Right lobe of liver (tissue), 6 donors: Measurements from ENCODE around the gene KNL1. TPM values are rescaled to one million over a fixed set of nuclear protein-coding genes. Genes with fewer than 3 reads are reported as not detected.

ENCODE experiments used
- ATAC-seq, 4 donors: fragments of 200-7000 bp; cut with Tn5 transposase; one replicate each; pipeline ENCODE4 v1.9.1; 2020; ENCODE audit warnings: mild to moderate bottlenecking in 4 of 4, moderate library complexity in 4 of 4
- DNase-seq, 3 donors: peaks; one replicate each; pipeline ENCODE4 v3.0.0-alpha.2; 2020
- H3K27ac ChIP-seq, 3 donors: fragments of 200-600 bp; one replicate each; pipeline ENCODE4 v1.8.0; 2022
- H3K27me3 ChIP-seq, 2 donors: fragments of 200-600 bp; one replicate each; pipeline ENCODE4 v1.8.0; 2022
- H3K36me3 ChIP-seq, 4 donors: fragments of 200-600 bp; sonication (generic) in 1 of 4; one replicate each; pipeline versions ENCODE4 v1.5.1 to v1.8.0; 2017 to 2022; ENCODE audit warnings: control low read depth in 1 of 4
- H3K4me1 ChIP-seq, 4 donors: fragments of 200-600 bp; sonication (generic) in 1 of 4; one replicate each; pipeline versions ENCODE4 v1.5.1 to v1.8.0; 2017 to 2022; ENCODE audit warnings: control low read depth in 1 of 4
- H3K4me3 ChIP-seq, 3 donors: fragments of 200-600 bp; one replicate each; pipeline ENCODE4 v1.8.0; 2022
- H3K9me3 ChIP-seq, 4 donors: fragments of 200-600 bp; sonication (generic) in 1 of 4; one replicate each; pipeline versions ENCODE4 v1.5.1 to v1.8.0; 2017 to 2022; ENCODE audit warnings: control low read depth in 1 of 4
- POLR2A ChIP-seq: fragments of 450-650 bp; IDR thresholded peaks from one replicate; pipeline ENCODE4 v1.6.1; 2017; ENCODE audit warnings: antibody characterized with exemption, mild to moderate bottlenecking
- WGBS: methylation state at CpG from one replicate; pipeline ENCODE4 v1.1.6; 2018; ENCODE audit warnings: low coverage, low lambda C conversion rate; ENCODE audit not compliant: insufficient coverage; ENCODE audit errors: missing lambda C conversion rate; 5-methylcytosine and 5-hydroxymethylcytosine counted together
- intact Hi-C, 2 donors: fragments of 100-400 bp; cut with DNase I; formaldehyde crosslinking; loops; one replicate each; pipeline versions ENCODE4 v1.11.2 to v1.14.1; 2022
- total RNA-seq, 6 experiments: library from RNA; depleted of rRNA in 2 of 6; stranded (reverse); fragments of >200 nt in 2 of 6; fragmentation: NEBNext Ultra II Directional in 3 of 6; extraction: Animal tissue kit (Norgen Biotek cat#: 25700) in 3 of 6; gene quantifications; one replicate each; pipeline versions ENCODE4 v1.1.0 to v1.2.4, GENCODE V29; 2016 to 2023
- TF ChIP-seq, protein P1 (sequence below), 4 donors: fragments of 200-600 bp in 3 of 4; fragments of 450-650 bp in 1 of 4; IDR thresholded peaks; one replicate each; pipeline versions ENCODE4 v1.5.1 to v1.8.0; 2016 to 2022; ENCODE audit warnings: antibody characterized with exemption in 4 of 4, mild to moderate bottlenecking in 2 of 4
- donor health status: DM: no; HTN: yes; CAD: no.
- donor health status: DM: no; HTN: no; CAD: no.
- donor health status: DM: no; HTN: no; CAD: no.
- donor health status: DM: no; HTN: yes; CAD: no.
- donor health status: DM: no; HTN: yes; CAD: no.

KNL1 gene
- total RNA-seq, 6 experiments from 2014 or later = 1.6 to 9.6 (median 3.6) TPM

DNA sequence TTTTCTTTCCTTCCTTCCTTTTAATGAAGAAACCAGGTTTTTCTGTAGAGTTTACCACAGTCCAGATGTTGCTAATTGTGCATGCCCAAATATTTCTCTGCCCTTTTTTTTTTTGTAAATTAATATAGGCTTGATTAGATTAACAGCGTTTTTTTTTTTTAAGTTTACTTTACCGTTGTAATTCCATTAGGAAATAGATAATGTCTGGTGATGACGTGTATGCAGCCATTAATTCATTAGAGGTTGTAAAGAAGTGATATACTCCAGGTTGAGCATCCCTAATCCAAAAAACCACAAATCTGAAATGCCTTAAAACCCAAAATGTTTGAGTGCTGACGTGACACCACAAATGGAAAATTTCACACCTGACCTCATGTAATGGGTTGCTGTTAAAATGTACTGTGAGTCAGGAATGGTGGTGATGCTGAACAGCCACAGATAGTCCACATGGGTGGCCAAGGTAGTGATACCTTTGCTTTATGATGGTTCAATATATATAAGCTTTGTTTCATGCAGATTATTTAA lies 43.2 kb downstream of the KNL1 start:
- Histone ChIP-seq H3K4me3 (no peak overlapping the region), H3K9me3 (no peaks in the 10 kb centered on the region), H3K27ac (no peak overlapping the region), H3K36me3 (no peaks in the 10 kb centered on the region), H3K27me3 (no peaks in the 10 kb centered on the region), H3K4me1 (no peaks in the 10 kb centered on the region)
- TF ChIP-seq, protein P1, sequence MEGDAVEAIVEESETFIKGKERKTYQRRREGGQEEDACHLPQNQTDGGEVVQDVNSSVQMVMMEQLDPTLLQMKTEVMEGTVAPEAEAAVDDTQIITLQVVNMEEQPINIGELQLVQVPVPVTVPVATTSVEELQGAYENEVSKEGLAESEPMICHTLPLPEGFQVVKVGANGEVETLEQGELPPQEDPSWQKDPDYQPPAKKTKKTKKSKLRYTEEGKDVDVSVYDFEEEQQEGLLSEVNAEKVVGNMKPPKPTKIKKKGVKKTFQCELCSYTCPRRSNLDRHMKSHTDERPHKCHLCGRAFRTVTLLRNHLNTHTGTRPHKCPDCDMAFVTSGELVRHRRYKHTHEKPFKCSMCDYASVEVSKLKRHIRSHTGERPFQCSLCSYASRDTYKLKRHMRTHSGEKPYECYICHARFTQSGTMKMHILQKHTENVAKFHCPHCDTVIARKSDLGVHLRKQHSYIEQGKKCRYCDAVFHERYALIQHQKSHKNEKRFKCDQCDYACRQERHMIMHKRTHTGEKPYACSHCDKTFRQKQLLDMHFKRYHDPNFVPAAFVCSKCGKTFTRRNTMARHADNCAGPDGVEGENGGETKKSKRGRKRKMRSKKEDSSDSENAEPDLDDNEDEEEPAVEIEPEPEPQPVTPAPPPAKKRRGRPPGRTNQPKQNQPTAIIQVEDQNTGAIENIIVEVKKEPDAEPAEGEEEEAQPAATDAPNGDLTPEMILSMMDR (IDR thresholded peaks at IDR 0.05) = no peak
- intact Hi-C loops = no loop called here
- no peak for DNase-seq
- WGBS = 75% methylated on average over 3 of the region's 4 CpGs
- ATAC-seq = no peak

DNA sequence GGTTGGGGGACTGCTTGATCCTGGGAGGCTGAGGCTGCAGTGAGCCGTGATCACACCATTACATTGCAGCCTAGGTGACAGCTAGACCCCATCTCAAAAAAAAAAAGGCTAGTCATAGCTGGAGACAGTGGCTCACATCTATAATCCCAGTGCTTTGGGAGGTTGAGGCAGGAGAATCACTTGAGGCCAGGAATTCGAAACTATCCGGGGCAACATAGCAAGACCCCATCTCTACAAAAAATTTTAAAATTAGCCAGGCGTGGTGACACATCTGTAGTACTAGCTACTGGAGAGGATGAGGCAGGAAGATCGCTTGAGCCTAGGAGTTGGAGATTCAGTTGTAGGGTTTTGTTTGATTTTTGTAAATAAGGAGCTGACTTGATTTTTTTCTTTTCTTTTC lies 45.6 kb downstream of the KNL1 start:
- Histone ChIP-seq H3K4me3 (no peak overlapping the region), H3K36me3 (no peaks in the 10 kb centered on the region), H3K9me3 (no peaks in the 10 kb centered on the region), H3K27ac (no peak overlapping the region), H3K27me3 (no peaks in the 10 kb centered on the region), H3K4me1 (no peaks in the 10 kb centered on the region)
- WGBS = 94% methylated on average over 3 of the region's 5 CpGs
- intact Hi-C loops = no loop called here
- TF ChIP-seq, protein P1 (IDR thresholded peaks at IDR 0.05) = no peak
- no peak for TF ChIP-seq POLR2A
- DNase-seq (no peak), ATAC-seq (no peak)

DNA sequence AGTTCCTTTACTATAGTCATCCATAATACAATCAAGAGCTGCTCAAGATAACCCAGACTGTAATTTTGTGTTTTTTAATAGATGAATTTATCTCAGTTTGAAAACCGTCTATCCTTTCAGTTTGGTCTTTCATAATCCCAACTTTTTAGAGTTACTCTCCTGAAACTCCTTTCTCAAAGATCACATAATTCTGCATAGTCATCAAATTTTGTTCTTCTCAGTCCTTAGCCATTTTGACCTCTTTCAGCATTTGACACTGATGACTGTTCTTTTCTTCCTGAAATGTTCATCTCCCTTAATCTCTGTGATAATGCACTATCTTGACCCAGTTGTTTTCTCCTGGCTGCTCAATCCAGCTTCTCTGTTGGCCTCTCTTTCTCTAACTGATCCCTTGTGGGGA lies 53.5 kb downstream of the KNL1 start:
- no peaks in the 10 kb centered on the region for H3K9me3 ChIP-seq
- peaks cover 0 to 15% (median 2%) of the 10 kb centered on the region in 4 donors for H3K4me1 ChIP-seq
- WGBS = 100% methylated on average over 1 of the region's 1 CpG
- H3K4me3 ChIP-seq = no peak overlapping the region
- TF ChIP-seq, protein P1 (IDR thresholded peaks at IDR 0.05) = no peak
- no peak for TF ChIP-seq POLR2A
- no peak for ATAC-seq
- no peak for DNase-seq
- H3K27ac ChIP-seq = no peak overlapping the region
- H3K27me3 ChIP-seq = no peaks in the 10 kb centered on the region
- intact Hi-C loops = no loop called here
- H3K36me3 ChIP-seq = no peaks in the 10 kb centered on the region

DNA sequence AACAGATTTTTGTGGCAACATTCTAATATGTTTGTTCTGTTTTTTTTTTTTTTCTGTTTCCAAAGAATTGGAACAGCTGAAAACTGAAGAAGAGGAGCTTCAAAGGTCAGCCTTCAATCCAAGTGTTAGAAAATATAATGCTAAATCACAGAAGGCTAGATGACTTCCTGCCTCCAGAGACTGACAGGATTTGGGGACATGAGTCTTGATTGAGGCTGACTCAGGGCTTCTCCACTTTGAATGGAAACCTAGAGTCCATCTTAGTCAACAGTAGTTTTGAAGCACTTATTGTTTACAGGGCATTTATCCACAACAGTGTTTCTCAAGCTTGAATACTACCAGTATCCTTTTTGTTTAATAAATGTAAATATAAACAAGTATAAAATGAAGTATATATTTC lies 56.4 kb downstream of the KNL1 start:
- no peak for DNase-seq
- peak overlapping the region in 2 of 3 donors; percentile 6 to 22 for H3K4me3 ChIP-seq
- intact Hi-C loops = no loop called here
- peak overlapping the region in 2 of 3 donors; percentile 14 to 66 for H3K27ac ChIP-seq
- peak; percentile 28 to 69 (median 57) for ATAC-seq
- TF ChIP-seq, protein P1 (IDR thresholded peaks at IDR 0.05) = no peak
- no peak for TF ChIP-seq POLR2A
- H3K36me3 ChIP-seq = no peaks in the 10 kb centered on the region
- H3K4me1 ChIP-seq = peaks cover 0 to 15% (median 2%) of the 10 kb centered on the region in 4 donors
- H3K9me3 ChIP-seq = no peaks in the 10 kb centered on the region
- no peaks in the 10 kb centered on the region for H3K27me3 ChIP-seq

DNA sequence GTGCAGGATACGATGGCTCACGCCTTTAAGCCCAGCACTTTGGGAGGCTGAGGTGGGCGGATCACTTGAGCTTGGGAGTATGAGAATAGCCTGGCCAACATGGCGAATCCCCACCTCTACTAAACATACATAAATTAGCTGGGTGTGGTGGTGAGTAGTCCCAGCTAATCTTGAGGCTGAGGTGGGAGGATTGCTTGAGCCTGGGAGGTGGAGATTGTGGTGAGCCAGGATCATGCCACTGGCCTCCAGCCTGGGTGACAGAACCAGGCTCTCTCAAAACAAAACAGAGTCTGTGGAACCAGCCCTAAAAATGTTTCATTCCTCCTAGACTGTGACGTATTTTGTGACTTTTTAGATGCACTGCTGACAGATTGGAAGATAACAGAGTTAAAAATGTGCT lies 66.6 kb downstream of the KNL1 start:
- 94% methylated on average over 3 of the region's 5 CpGs for WGBS
- Histone ChIP-seq H3K27ac (no peak overlapping the region), H3K4me1 (no peaks in the 10 kb centered on the region), H3K36me3 (no peaks in the 10 kb centered on the region), H3K27me3 (no peaks in the 10 kb centered on the region), H3K9me3 (no peaks in the 10 kb centered on the region), H3K4me3 (no peak overlapping the region)
- intact Hi-C loops = no loop called here
- TF ChIP-seq, protein P1 (IDR thresholded peaks at IDR 0.05) = no peak
- TF ChIP-seq POLR2A = no peak
- DNase-seq (no peak), ATAC-seq (no peak)
